OCI-LY7 (cell line): ENCODE results near the gene MAP3K20. TPM values are rescaled to one million over a fixed set of nuclear protein-coding genes. Genes with fewer than 3 reads are reported as not detected.

ENCODE experiments used
- BruUV-seq: library from RNA; stranded (reverse); fragments of 400-500 nt; replicated peaks from 2 replicates; lab custom pipeline; 2021; lab: Mats Ljungman, UMichigan
- CTCF ChIA-PET: fragments of 300-600 bp; sonication (Branson Sonifier 250); formaldehyde crosslinking; loops from one replicate; lab custom pipeline; 2022; ENCODE audit warnings: antibody characterized with exemption; ENCODE audit not compliant: unreplicated experiment; lab: Charles Lee
- POLR2A ChIA-PET: fragments of 300-600 bp; sonication (Branson Sonifier 250); formaldehyde crosslinking; loops from one replicate; lab custom pipeline; 2022; ENCODE audit warnings: antibody characterized with exemption; lab: Charles Lee
- DNase-seq: peaks from one replicate; pipeline ENCODE4 v3.0.0-alpha.2; 2015; ENCODE audit warnings: low spot score
- H2AFZ ChIP-seq: fragments of 200-600 bp; sonication (generic), shearing (Covaris generic); 2 replicates; pipeline ENCODE4 v1.6.1; 2014; ENCODE audit warnings: mild to moderate bottlenecking, antibody characterized with exemption, low read length, moderate library complexity
- H3K27ac ChIP-seq: fragments of 200-600 bp; sonication (generic); 2 replicates; pipeline ENCODE4 v1.5.1; 2014; ENCODE audit warnings: mixed run types, low read depth, mild to moderate bottlenecking, moderate library complexity, low read length, inconsistent platforms; ENCODE audit not compliant: poor library complexity, severe bottlenecking
- H3K36me3 ChIP-seq: fragments of 200-600 bp; sonication (generic); 2 replicates; pipeline ENCODE4 v1.6.1; 2014; ENCODE audit warnings: mild to moderate bottlenecking, antibody characterized with exemption, low read length, moderate library complexity, mixed read lengths; ENCODE audit not compliant: insufficient read depth
- H3K4me1 ChIP-seq: fragments of 200-600 bp; sonication (generic); 2 replicates; pipeline ENCODE4 v1.5.1; 2014; ENCODE audit warnings: mild to moderate bottlenecking, low read length; ENCODE audit not compliant: insufficient read depth, poor library complexity, severe bottlenecking
- H3K4me2 ChIP-seq: fragments of 200-600 bp; sonication (generic); 2 replicates; pipeline ENCODE4 v1.6.1; 2014; ENCODE audit warnings: mild to moderate bottlenecking, low read length
- H3K4me3 ChIP-seq: fragments of 200-600 bp; sonication (generic); 2 replicates; pipeline ENCODE4 v1.5.1; 2014; ENCODE audit warnings: mild to moderate bottlenecking, low read depth, low read length; ENCODE audit not compliant: poor library complexity, severe bottlenecking
- H3K79me2 ChIP-seq: fragments of 200-600 bp; sonication (generic); 2 replicates; pipeline ENCODE4 v1.6.1; 2016; ENCODE audit warnings: low read depth, mild to moderate bottlenecking, low read length, moderate library complexity, mixed read lengths; ENCODE audit not compliant: insufficient read depth
- H3K9me2 ChIP-seq: fragments of 200-600 bp; sonication (generic); 2 replicates; pipeline ENCODE4 v1.6.1; 2016; ENCODE audit warnings: mild to moderate bottlenecking, low read length, mixed read lengths; ENCODE audit not compliant: insufficient read depth
- H3K9me3 ChIP-seq: fragments of 200-600 bp; sonication (generic); 2 replicates; pipeline ENCODE4 v1.6.1; 2014; ENCODE audit warnings: mild to moderate bottlenecking, mixed run types, low read length, mixed read lengths
- H4K20me1 ChIP-seq: fragments of 200-600 bp; sonication (generic); 2 replicates; pipeline ENCODE4 v1.6.1; 2014; ENCODE audit warnings: mild to moderate bottlenecking, antibody characterized with exemption, low read length, moderate library complexity, mixed read lengths; ENCODE audit not compliant: insufficient read depth
- CTCF ChIP-seq: fragments of 200-600 bp; sonication (generic); conservative IDR thresholded peaks from 2 replicates; pipeline ENCODE4 v1.5.1; 2014; ENCODE audit warnings: mild to moderate bottlenecking, antibody characterized with exemption, low read length, moderate library complexity, mixed read lengths
- EZH2phosphoT487 ChIP-seq: fragments of 200-600 bp; sonication (generic); IDR thresholded peaks from 2 replicates; pipeline ENCODE4 v1.6.1; 2018; ENCODE audit warnings: low read depth, borderline replicate concordance, mild to moderate bottlenecking, mixed run types, antibody characterized with exemption, low read length, moderate library complexity, mixed read lengths
- intact Hi-C: fragments of 100-400 bp; cut with micrococcal nuclease; formaldehyde crosslinking; loops from one replicate; pipeline ENCODE4 v1.10.0; 2022; ENCODE audit not compliant: unreplicated experiment
- total RNA-seq, 2 experiments: library from RNA; depleted of rRNA in 1 of 2; stranded (reverse); fragments of >200 nt in 1 of 2; shearing (Covaris generic) in 1 of 2; gene quantifications; 2 replicates each; pipeline ENCODE4 v1.2.3, GENCODE V29; 2014 to 2022

The MAP3K20 gene
- total RNA-seq, 2 experiments from 2014 or later: 8.2 to 17.9 TPM

GRCh38 chr2:173187941-173188788, 112.5 kb downstream of the MAP3K20 start:
- TF ChIP-seq EZH2phosphoT487: no peak
- H3K4me2 ChIP-seq: no peak overlapping the region
- no peaks in the 10 kb centered on the region for H3K9me2 ChIP-seq
- H2AFZ ChIP-seq: no peak overlapping the region
- H3K4me3 ChIP-seq: no peak overlapping the region
- H3K27ac ChIP-seq: no peak overlapping the region
- ChIA-PET CTCF (no interaction called here), POLR2A (interaction anchor here (0.6 to 1.1 kb wide), 3 partner anchors 12 to 80 kb away, joined by 3 to 4 read pairs (median 3); no protein-coding TSS in a partner anchor)
- BruUV-seq: no TSS peak
- H3K9me3 ChIP-seq: no peaks in the 10 kb centered on the region
- no peak for DNase-seq
- H3K36me3 ChIP-seq: no peaks in the 10 kb centered on the region
- no peaks in the 10 kb centered on the region for H4K20me1 ChIP-seq
- no peaks in the 10 kb centered on the region for H3K4me1 ChIP-seq
- intact Hi-C loops: no loop called here
- no peaks in the 10 kb centered on the region for H3K79me2 ChIP-seq

GRCh38 chr2:173191601-173192000, 116.0 kb downstream of the MAP3K20 start:
- no peak overlapping the region for H3K4me3 ChIP-seq
- DNase-seq: no peak
- BruUV-seq: no TSS peak
- H3K4me1 ChIP-seq: no peaks in the 10 kb centered on the region
- intact Hi-C loops: loop anchor here (10.0 kb wide), 1 partner anchor 1157 kb away; no protein-coding TSS in a partner anchor
- H3K4me2 ChIP-seq: no peak overlapping the region
- POLR2A ChIA-PET: no interaction called here
- H3K9me2 ChIP-seq: no peaks in the 10 kb centered on the region
- no peak for TF ChIP-seq EZH2phosphoT487
- no peak for TF ChIP-seq CTCF
- no peak overlapping the region for H2AFZ ChIP-seq
- H3K79me2 ChIP-seq: no peaks in the 10 kb centered on the region
- no peaks in the 10 kb centered on the region for H3K9me3 ChIP-seq
- H3K27ac ChIP-seq: no peak overlapping the region
- CTCF ChIA-PET: no interaction called here
- no peaks in the 10 kb centered on the region for H3K36me3 ChIP-seq
- no peaks in the 10 kb centered on the region for H4K20me1 ChIP-seq

GRCh38 chr2:173192071-173192470, 116.4 kb downstream of the MAP3K20 start:
- Histone ChIP-seq H3K27ac (no peak overlapping the region), H3K9me2 (no peaks in the 10 kb centered on the region), H3K36me3 (no peaks in the 10 kb centered on the region), H4K20me1 (no peaks in the 10 kb centered on the region), H2AFZ (no peak overlapping the region), H3K4me1 (no peaks in the 10 kb centered on the region), H3K9me3 (no peaks in the 10 kb centered on the region), H3K4me2 (no peak overlapping the region), H3K79me2 (no peaks in the 10 kb centered on the region), H3K4me3 (no peak overlapping the region)
- CTCF ChIA-PET: no interaction called here
- intact Hi-C loops: loop anchor here (10.0 kb wide), 1 partner anchor 1157 kb away; no protein-coding TSS in a partner anchor
- POLR2A ChIA-PET: interaction anchor here (0.6 kb wide), 1 partner anchor 142 kb away, joined by 3 read pairs; no protein-coding TSS in a partner anchor
- DNase-seq: no peak
- TF ChIP-seq CTCF: no peak
- no peak for TF ChIP-seq EZH2phosphoT487
- BruUV-seq: no TSS peak
